GM23338 (cell line): ENCODE results near the gene PDE7B. TPM values are rescaled to one million over a fixed set of nuclear protein-coding genes. Genes with fewer than 3 reads are reported as not detected.

Experiments used
- ATAC-seq: fragments of 200-7000 bp; cut with Tn5 transposase; 3 replicates; pipeline ENCODE4 v1.9.1; 2020
- DNase-seq: peaks from one replicate; pipeline ENCODE4 v3.0.0-alpha.2; 2015; ENCODE audit warnings: low spot score
- H2AFZ ChIP-seq: fragments of 200-600 bp; sonication (generic); 2 replicates; pipeline ENCODE4 v1.8.0; 2016; ENCODE audit warnings: antibody characterized with exemption, mild to moderate bottlenecking, moderate library complexity
- H3F3A ChIP-seq: fragments of 200-600 bp; sonication (generic); replicated peaks from 2 replicates; pipeline ENCODE4 v1.8.0; 2017; ENCODE audit warnings: antibody characterized with exemption, mixed run types, low read depth
- H3K27ac ChIP-seq: fragments of 200-600 bp; sonication (generic); 2 replicates; pipeline ENCODE4 v1.6.1; 2016; ENCODE audit warnings: low read depth
- H3K27me3 ChIP-seq: fragments of 200-600 bp; sonication (generic); 2 replicates; pipeline ENCODE4 v1.8.0; 2016; ENCODE audit warnings: mild to moderate bottlenecking, mixed run types, moderate library complexity; ENCODE audit not compliant: insufficient read depth
- H3K36me3 ChIP-seq: fragments of 200-600 bp; sonication (generic); 2 replicates; pipeline ENCODE4 v1.8.0; 2016; ENCODE audit warnings: mild to moderate bottlenecking; ENCODE audit not compliant: insufficient read depth
- H3K4me1 ChIP-seq: fragments of 200-600 bp; sonication (generic); 2 replicates; pipeline ENCODE4 v1.8.0; 2016; ENCODE audit warnings: mild to moderate bottlenecking, moderate library complexity; ENCODE audit not compliant: insufficient read depth
- H3K4me2 ChIP-seq: fragments of 200-600 bp; sonication (generic); 2 replicates; pipeline ENCODE4 v1.7.1; 2017; ENCODE audit warnings: mixed run types
- H3K4me3 ChIP-seq: fragments of 200-600 bp; sonication (generic); 2 replicates; pipeline ENCODE4 v1.6.1; 2016; ENCODE audit warnings: mixed run types
- H3K79me2 ChIP-seq: fragments of 200-600 bp; sonication (generic); replicated peaks from 2 replicates; pipeline ENCODE4 v1.8.0; 2017; ENCODE audit warnings: mild to moderate bottlenecking; ENCODE audit not compliant: insufficient read depth
- H3K9me2 ChIP-seq: fragments of 200-600 bp; sonication (generic); 2 replicates; pipeline ENCODE4 v1.8.0; 2017; ENCODE audit not compliant: insufficient read depth
- H4K20me1 ChIP-seq: fragments of 200-600 bp; sonication (generic); replicated peaks from 2 replicates; pipeline ENCODE4 v1.8.0; 2017; ENCODE audit warnings: mild to moderate bottlenecking; ENCODE audit not compliant: insufficient read depth
- H3K27ac Mint-ChIP-seq: 2 replicates; pipeline ENCODE4 v1.8.0; 2020; ENCODE audit warnings: inconsistent platforms, mild to moderate bottlenecking, moderate library complexity, mixed read lengths
- H3K27me3 Mint-ChIP-seq: 3 replicates; pipeline ENCODE4 v1.8.0; 2022; ENCODE audit warnings: low read depth, mild to moderate bottlenecking, moderate library complexity, mixed read lengths, inconsistent platforms; ENCODE audit not compliant: insufficient read depth, poor library complexity
- H3K36me3 Mint-ChIP-seq: 3 replicates; pipeline ENCODE4 v1.8.0; 2021; ENCODE audit warnings: low read depth, mild to moderate bottlenecking, inconsistent platforms, moderate library complexity, mixed read lengths
- H3K4me1 Mint-ChIP-seq: 3 replicates; pipeline ENCODE4 v1.8.0; 2020; ENCODE audit warnings: mild to moderate bottlenecking, inconsistent platforms, mixed read lengths
- H3K4me3 Mint-ChIP-seq: 3 replicates; pipeline ENCODE4 v1.8.0; 2021; ENCODE audit warnings: moderate library complexity, mild to moderate bottlenecking, inconsistent platforms, mixed read lengths
- H3K9me3 Mint-ChIP-seq: 3 replicates; pipeline ENCODE4 v1.8.0; 2020; ENCODE audit warnings: moderate library complexity, mild to moderate bottlenecking, inconsistent platforms, mixed read lengths
- CTCF ChIP-seq, 2 experiments: fragments of 200-600 bp in 1 of 2; sonication (generic) in 1 of 2; conservative IDR thresholded peaks; 2 replicates each; pipeline versions ENCODE4 v1.5.1 to v1.6.1; 2016 to 2017; ENCODE audit warnings: antibody characterized with exemption in 2 of 2, low read depth in 2 of 2, mild to moderate bottlenecking in 2 of 2, moderate library complexity in 1 of 2
- EZH2 ChIP-seq: fragments of 200-600 bp; sonication (generic); IDR thresholded peaks from one replicate; pipeline ENCODE4 v1.8.0; 2017; ENCODE audit warnings: antibody characterized with exemption, mild to moderate bottlenecking, low read depth; ENCODE audit not compliant: unreplicated experiment
- ZNF114 ChIP-seq: fragments of 250-450 bp; sonication (Bioruptor Pico); IDR thresholded peaks from 2 replicates; pipeline ENCODE4 v1.5.0; 2020; ENCODE audit warnings: mild to moderate bottlenecking, moderate library complexity
- polyA plus RNA-seq: library from polyadenylated mRNA; unstranded; fragments of >200 nt; fragmentation: Nextera tagmentation; extraction: Ambion mirVana; gene quantifications from 2 replicates; pipeline ENCODE4 v1.2.1, GENCODE V29; 2016
- total RNA-seq: library from RNA; depleted of rRNA; stranded (reverse); fragments of >200 nt; shearing (Covaris generic); gene quantifications from 2 replicates; pipeline ENCODE4 v1.2.3, GENCODE V29; 2014
- TF ChIP-seq, protein P1 (sequence below): fragments of 250-450 bp; sonication (Bioruptor Pico); IDR thresholded peaks from 2 replicates; pipeline ENCODE4 v1.5.0; 2020; ENCODE audit warnings: mild to moderate bottlenecking, moderate library complexity

PDE7B gene
- total and polyA plus RNA-seq, 2 experiments from 2014 or later = 0.07 TPM; not detected in 1

DNA sequence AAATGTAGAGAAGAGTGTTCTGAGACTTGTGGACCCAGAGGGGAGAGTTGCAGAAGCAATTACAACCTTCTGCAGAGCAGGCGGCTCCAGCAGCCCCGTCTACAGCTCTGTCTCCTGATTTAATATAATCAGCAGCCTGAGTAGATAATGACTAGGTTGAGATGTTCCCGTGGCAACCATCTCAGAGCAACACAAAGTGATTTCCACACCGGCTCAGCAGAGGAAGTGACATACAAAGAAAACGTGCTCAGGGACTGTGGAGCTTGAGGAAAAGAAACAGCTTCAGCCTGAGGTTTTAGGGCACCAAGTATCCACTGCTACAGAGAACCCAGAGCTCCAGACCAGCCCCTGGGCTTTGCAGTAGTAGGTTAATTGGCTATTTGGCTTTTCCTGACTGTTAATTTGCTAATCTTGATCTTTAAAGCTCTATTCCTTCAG lies 262.3 kb downstream of the PDE7B start:
- Histone ChIP-seq H3K36me3 (no peaks in the 10 kb centered on the region), H3K79me2 (no peaks in the 10 kb centered on the region), H3K4me2 (no peak overlapping the region), H3K4me1 (no peaks in the 10 kb centered on the region), H3F3A (no peaks in the 10 kb centered on the region), H4K20me1 (no peaks in the 10 kb centered on the region), H3K4me3 (no peak overlapping the region), H2AFZ (0 out of 2 replicates have a peak overlapping the region, but pooled peaks have one; percentile 5), H3K27ac (no peak overlapping the region), H3K9me2 (no peaks in the 10 kb centered on the region), H3K27me3 (peaks cover 10% of the 10 kb centered on the region)
- Mint-ChIP-seq H3K4me3 (no peak overlapping the region), H3K36me3 (no peaks in the 10 kb centered on the region), H3K27me3 (peaks cover 12% of the 10 kb centered on the region), H3K9me3 (no peaks in the 10 kb centered on the region), H3K27ac (no peak overlapping the region), H3K4me1 (peaks cover 5% of the 10 kb centered on the region; the same call in 2 of the 3 replicates)
- DNase-seq (peak; percentile 70), ATAC-seq (peak; percentile 70)
- no peak for TF ChIP-seq CTCF (conservative IDR thresholded peaks at IDR 0.05; ENCODE audit: low read depth in 2 of 2)
- TF ChIP-seq EZH2 = no peak
- no peak for TF ChIP-seq ZNF114 (CRISPR knock-in tag)
- TF ChIP-seq, protein P1, sequence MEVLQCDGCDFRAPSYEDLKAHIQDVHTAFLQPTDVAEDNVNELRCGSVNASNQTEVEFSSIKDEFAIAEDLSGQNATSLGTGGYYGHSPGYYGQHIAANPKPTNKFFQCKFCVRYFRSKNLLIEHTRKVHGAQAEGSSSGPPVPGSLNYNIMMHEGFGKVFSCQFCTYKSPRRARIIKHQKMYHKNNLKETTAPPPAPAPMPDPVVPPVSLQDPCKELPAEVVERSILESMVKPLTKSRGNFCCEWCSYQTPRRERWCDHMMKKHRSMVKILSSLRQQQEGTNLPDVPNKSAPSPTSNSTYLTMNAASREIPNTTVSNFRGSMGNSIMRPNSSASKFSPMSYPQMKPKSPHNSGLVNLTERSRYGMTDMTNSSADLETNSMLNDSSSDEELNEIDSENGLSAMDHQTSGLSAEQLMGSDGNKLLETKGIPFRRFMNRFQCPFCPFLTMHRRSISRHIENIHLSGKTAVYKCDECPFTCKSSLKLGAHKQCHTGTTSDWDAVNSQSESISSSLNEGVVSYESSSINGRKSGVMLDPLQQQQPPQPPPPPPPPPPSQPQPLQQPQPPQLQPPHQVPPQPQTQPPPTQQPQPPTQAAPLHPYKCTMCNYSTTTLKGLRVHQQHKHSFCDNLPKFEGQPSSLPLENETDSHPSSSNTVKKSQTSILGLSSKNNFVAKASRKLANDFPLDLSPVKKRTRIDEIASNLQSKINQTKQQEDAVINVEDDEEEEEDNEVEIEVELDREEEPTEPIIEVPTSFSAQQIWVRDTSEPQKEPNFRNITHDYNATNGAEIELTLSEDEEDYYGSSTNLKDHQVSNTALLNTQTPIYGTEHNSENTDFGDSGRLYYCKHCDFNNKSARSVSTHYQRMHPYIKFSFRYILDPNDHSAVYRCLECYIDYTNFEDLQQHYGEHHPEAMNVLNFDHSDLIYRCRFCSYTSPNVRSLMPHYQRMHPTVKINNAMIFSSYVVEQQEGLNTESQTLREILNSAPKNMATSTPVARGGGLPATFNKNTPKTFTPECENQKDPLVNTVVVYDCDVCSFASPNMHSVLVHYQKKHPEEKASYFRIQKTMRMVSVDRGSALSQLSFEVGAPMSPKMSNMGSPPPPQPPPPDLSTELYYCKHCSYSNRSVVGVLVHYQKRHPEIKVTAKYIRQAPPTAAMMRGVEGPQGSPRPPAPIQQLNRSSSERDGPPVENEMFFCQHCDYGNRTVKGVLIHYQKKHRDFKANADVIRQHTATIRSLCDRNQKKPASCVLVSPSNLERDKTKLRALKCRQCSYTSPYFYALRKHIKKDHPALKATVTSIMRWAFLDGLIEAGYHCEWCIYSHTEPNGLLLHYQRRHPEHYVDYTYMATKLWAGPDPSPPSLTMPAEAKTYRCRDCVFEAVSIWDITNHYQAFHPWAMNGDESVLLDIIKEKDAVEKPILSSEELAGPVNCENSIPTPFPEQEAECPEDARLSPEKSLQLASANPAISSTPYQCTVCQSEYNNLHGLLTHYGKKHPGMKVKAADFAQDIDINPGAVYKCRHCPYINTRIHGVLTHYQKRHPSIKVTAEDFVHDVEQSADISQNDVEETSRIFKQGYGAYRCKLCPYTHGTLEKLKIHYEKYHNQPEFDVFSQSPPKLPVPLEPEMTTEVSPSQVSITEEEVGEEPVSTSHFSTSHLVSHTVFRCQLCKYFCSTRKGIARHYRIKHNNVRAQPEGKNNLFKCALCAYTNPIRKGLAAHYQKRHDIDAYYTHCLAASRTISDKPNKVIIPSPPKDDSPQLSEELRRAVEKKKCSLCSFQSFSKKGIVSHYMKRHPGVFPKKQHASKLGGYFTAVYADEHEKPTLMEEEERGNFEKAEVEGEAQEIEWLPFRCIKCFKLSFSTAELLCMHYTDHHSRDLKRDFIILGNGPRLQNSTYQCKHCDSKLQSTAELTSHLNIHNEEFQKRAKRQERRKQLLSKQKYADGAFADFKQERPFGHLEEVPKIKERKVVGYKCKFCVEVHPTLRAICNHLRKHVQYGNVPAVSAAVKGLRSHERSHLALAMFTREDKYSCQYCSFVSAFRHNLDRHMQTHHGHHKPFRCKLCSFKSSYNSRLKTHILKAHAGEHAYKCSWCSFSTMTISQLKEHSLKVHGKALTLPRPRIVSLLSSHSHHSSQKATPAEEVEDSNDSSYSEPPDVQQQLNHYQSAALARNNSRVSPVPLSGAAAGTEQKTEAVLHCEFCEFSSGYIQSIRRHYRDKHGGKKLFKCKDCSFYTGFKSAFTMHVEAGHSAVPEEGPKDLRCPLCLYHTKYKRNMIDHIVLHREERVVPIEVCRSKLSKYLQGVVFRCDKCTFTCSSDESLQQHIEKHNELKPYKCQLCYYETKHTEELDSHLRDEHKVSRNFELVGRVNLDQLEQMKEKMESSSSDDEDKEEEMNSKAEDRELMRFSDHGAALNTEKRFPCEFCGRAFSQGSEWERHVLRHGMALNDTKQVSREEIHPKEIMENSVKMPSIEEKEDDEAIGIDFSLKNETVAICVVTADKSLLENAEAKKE = no peak
